ENCODE results near the gene DYNLT4. TPM values are rescaled to one million over a fixed set of nuclear protein-coding genes. Genes with fewer than 3 reads are reported as not detected.

The DYNLT4 gene, protein sequence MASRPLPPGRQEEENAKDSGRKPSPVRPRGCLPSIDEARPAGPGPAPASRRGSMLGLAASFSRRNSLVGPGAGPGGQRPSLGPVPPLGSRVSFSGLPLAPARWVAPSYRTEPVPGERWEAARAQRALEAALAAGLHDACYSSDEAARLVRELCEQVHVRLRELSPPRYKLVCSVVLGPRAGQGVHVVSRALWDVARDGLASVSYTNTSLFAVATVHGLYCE
- total RNA-seq: 0.34 and 0.73 TPM in 2 replicates

DNA sequence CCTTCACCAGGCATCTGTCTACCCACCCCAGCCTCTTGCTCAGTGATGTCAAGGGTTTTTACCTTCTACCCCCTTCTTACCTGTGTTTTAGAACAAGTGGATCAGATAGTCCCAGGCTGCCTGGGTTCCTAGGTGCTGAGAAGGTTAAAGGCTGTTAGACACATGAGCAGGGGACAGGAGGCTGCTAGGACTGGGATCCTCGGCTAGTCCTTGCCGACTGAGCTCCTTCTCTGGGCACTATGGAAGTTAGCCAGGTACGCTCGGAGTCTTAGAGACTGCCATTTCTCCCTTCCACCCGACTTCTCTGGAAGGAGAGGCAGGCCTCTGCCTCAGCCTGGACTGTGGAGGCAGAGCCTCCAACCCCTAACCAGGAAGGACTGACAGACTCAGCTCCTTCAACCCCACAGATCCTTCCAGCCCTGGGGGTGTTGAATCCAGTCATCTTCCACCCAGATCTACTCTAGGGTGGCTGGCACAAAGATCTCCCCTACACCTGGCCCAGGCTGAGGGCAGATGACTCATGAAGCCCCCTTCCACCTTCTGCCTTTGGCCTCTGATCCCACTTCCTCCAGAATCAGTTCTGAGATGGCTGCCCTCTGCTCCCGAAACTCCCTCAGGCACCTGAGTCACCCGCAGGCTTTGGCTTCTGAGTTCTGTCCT is at the start of gene DYNLT4:
DYNLT4 (minus strand) TSS at position 648 of the 660 bp plus-strand sequence. CDS start 683 bp downstream, outside the sequence.
- intact Hi-C loops (cut with micrococcal nuclease): no loop called here

GRCh38 chr1:44855742-44856141 is 48.6 kb upstream of the DYNLT4 start:
- intact Hi-C loops (cut with micrococcal nuclease): no loop called here

DNA sequence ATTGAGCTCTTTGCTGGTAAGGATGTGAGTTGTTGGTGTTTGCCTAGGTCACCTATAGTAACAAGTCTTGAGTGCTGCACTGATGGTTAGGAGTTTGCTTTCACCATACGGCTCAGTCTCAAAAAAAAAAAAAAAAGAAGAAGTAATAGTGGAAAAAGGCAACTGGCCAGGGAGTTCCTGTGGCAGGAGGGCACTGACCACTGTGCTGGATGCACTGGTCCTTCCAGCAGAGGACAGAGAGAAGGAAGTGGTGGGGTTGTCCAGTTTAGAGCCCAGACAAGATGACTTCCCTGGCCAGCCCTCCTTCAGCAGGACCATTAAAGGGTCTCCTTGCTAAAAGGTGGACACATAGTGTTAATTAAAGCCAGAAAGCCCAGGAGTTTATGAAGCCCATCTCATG is 47.8 kb upstream of the DYNLT4 start:
- intact Hi-C loops (cut with micrococcal nuclease): no loop called here

DNA sequence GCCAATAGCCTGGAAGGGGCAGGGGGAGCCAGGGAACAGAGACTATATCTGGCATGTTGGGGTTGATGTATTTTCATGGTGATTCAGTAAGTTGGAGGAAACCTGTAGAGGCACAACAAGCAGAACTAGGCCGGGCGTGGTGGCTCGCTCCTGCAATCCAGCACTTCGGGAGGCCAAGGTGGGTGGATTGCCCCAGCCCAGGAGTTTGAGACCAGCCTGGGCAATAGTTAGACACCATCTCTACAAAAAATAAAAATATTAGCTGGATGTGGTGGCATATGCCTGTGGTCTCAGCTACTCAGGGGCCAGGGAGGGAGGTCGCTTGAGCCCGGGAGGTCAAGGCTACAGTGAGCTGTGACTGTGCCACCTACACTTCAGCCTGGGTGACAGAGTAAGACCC is 46.0 kb upstream of the DYNLT4 start:
- intact Hi-C loops (cut with micrococcal nuclease): no loop called here

DNA sequence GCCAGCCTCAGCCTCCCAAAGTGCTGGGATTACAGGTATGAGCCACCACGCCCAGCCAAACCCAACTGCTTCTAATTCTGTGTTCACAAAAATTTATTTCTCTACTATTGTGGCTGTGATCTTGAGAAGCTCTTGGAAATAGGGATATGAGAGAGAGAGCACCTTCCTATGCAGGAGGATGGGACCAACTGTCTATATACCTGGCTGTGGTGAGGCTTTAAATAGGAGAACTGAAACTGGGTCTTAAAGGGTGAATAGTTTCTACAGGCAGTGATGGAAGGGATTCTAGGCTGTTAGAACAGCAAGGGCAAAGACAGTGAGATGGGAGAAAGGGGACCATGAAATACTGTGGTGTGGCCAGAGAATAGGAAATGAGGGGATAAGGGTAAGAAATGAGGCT is 44.2 kb upstream of the DYNLT4 start:
- intact Hi-C loops (cut with micrococcal nuclease): no loop called here

DNA sequence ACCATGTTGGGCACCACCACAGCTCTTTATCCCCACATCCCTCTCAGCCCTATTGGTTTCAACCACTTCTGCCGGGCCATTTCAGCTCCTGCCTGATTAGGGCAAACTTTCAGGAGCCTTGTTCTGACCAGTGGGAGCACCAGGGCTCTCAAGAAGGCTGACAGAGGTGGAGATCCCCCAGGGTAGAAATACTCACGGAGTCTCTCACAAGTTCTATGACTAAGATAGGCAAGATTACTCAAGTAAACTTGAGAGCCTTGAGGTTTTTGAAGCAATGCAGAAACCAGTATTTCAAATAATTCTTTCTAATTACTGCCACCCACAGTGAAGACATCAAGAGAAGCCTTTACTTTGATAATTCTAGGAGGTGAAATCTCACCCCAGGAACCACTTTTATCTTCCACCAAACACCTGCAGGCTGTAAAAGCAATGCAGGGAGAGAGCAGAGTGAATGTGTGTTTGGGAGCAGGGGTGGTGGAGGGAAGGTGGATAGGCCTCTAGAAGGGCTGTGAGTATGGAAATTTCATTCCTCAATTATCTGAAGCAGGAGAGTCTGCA is 42.5 kb upstream of the DYNLT4 start:
- intact Hi-C loops (cut with micrococcal nuclease): no loop called here

- intact Hi-C loops (cut with micrococcal nuclease): no loop called here
These were observed 41.5 kb upstream of the DYNLT4 start for GRCh38 chr1:44848456-44849181.

DNA sequence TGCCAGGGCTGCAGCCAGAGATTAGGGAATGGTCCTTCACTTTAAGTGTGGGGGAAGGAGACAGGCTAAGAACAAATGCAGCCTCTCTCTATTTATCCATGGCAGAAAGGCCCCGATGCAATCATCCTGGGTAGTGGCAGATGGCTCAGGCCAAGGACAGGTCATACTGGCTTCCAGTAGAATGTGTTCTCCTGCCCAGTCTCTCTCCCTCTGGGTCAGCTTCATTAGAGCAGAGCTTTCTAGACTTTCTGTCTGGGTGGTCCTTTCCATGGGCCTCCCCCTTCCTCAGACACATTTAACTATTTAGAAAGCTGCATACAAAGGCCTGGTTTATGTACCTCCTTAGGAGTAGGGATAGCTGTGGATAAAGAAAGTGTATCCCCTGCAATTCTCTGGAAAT is 40.7 kb upstream of the DYNLT4 start:
- intact Hi-C loops (cut with micrococcal nuclease): no loop called here

DNA sequence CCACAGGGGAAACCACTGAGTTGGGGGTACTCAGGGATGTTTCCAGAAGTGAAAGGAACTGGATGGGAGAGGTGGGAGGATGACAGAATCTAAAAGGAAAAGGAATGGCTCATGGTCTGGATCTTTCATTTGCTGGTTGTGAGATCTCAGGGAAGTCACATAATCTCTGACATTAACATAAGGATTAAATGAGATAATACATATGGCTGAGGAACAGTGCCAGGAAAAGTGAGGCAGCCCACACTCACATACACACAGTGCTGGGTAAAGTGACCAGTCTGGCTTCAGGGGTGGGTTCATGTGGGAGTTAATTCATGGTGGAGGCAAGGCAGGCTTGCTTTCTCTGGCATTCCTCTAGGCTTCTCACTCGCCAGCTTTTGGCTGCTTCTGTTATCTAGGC is 39.8 kb upstream of the DYNLT4 start:
- intact Hi-C loops (cut with micrococcal nuclease): no loop called here

DNA sequence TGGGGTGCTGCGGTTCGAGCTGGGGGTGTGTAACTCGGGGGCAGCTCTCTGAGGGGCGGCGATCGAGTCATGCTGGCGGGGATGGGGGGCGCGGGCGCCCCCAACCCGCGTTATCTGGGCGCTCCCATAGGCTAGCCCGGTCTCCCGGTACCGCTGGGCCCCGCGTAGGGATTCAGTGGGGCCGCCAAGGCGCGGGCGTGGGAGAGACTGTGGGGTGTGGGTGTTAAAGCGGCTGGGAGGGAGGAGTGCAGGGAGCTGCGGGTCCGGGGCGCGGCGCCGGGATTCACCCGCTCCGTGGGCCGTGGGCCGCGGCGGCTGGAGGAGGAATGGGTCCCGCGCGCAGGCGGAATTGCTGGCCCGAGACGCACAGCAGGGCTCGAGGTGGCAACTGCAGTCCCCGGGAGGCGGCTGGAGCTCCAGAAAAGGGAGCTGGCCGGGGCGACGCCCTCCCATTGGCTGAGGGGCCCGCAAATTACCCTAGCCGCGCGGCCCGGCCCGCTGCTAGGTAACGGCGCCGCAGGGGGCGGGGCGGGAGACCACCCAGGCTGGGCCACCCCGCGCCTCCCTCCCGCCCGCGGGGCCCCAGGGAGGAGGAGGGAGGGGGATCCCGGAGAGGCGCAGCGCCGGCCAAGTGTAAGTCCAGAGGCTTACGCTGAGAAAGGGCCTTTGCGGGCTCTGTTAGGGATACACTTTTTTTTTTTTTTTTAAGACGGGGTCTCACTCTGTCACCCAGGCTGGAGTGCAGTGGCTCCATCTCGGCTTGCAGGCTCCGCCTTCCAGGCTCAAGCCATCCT is 35.9 kb upstream of the DYNLT4 start, which contains the start of gene PTCH2:
PTCH2 (minus strand) TSS at position 392 of the 794 bp plus-strand sequence; CDS start at position 71, 321 bp downstream.
- intact Hi-C loops (cut with micrococcal nuclease): no loop called here

DNA sequence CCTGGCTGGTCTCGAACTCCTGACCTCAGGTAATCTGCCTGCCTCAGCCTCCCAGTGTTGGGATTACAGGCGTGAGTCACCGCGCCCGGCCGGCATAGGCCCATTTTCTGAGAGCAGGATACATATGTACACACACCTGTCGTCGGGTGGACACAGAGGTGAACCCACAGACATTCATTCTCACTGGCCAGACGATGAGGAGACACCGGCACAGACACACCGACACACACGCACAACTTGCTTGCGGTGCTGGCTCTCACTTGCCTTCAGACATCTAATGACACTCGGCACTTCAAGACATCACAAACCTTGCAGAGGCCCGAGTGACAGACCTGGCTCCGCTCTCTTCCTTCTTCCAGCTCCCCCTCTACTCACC is 35.3 kb upstream of the DYNLT4 start:
- intact Hi-C loops (cut with micrococcal nuclease): no loop called here

DNA sequence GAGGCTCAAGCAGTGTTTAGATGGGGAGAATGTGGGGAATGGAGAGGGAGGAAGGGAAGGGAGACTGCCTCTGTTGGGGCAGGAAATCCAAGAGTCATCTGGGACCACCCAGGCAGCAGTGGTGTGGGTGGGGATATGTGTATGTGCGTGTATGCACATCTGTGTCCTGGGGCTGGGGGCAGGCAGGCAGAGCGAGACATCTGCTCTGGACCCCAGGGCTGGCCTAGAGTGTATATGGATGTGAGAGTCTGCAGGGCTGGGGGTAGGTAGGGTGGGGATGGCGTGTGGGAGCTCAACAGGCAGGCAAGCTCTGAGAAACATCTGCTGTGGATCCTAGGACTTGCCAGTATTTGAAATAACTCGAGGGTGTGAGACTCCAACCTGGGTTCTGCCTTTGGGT is 32.4 kb upstream of the DYNLT4 start:
- intact Hi-C loops (cut with micrococcal nuclease): loop anchor here (5.0 kb wide), 1 partner anchor 42 kb away; no protein-coding TSS in a partner anchor

DNA sequence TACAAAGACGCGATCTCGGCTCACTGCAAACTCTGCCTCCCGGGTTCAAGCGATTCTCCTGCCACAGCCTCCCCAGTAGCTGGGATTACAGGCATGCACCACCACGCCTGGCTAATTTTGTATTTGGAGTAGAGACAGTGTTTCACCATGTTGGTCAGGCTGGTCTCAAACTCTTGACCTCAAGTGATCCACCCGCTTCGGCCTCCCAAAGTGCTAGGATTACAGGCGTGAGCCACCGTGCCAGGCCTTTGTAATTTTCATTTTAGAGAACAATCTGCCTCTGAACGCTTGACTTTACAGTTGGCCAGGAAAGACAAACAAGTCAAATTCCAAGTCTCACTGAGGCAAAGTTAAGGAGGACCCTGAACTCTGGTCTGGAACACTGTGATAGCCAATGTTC is 31.1 kb upstream of the DYNLT4 start:
- intact Hi-C loops (cut with micrococcal nuclease): loop anchor here (5.0 kb wide), 1 partner anchor 41 kb away; no protein-coding TSS in a partner anchor

DNA sequence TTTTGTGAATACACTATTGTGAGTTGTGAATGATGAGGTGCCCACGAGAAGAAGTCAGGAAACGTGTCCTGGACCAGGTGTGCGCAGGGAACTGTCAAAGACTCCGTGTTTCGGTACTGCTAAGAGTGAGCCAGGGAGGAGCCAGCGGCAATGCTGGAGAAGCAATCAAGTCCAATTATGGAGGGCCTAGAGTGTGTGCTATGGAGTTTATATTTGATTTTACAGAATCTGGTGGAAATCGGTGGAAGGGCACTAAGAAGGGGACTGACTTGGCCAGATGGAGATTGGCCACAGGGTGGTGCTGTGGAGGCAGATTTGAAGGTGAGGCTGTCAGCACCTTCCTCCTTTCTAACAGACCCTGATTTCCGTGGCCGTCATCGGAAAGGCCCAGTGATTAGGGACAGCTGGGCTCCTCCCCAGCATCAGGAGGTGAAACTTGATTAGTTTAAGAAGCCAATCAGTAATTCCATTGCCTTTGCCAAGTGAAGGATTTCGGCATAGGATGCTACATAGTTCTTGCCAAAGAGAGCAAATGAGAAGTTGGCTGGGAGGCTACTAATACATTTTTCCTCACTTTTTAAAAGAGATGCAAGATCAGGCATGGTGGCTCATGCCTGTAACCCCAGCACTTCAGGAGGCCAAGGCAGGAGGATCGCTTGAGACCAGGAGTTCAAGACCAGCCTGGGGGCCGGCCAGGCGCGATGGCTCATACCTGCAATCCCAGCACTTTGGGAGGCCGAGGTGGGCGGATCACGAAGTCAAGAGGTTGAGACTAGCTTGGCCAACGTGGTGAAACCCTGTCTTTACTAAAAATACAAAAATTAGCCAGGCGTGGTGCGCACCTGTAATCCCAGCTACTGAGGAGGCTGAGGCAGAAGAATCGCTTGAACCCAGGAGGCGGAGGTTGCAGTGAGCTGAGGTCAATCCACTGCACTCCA is 28.9 kb upstream of the DYNLT4 start:
- intact Hi-C loops (cut with micrococcal nuclease): loop anchor here (1.0 to 5.0 kb wide), 4 partner anchors 39 to 464 kb away; partner anchors contain the start of genes EIF2B3 and HECTD3

- intact Hi-C loops (cut with micrococcal nuclease): no loop called here
These were observed 27.2 kb upstream of the DYNLT4 start for GRCh38 chr1:44834328-44834727.

- intact Hi-C loops (cut with micrococcal nuclease): no loop called here
These were observed 25.0 kb upstream of the DYNLT4 start for GRCh38 chr1:44832056-44832705.

DNA sequence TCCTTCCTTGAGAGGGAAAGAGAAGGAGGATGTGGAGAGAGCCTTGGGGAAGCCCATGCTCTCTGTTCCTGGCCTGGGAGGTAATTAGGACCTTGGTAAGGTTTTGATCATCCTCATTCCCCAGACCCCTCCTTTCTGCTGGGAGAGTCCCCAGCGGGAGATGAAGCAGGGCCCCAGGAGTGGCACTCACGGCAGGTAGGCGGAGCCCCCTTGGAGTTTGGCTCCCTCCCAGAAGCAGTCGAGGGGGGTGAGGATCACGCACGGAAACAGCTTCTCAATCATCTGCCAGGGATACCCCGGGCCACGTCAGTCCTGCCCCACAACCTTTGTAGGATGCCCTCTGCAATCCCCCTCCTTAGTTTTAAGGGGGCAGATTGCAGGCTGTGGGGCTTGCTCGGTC is 24.4 kb upstream of the DYNLT4 start:
- intact Hi-C loops (cut with micrococcal nuclease): no loop called here

GRCh38 chr1:44830900-44831304 is 23.8 kb upstream of the DYNLT4 start:
- intact Hi-C loops (cut with micrococcal nuclease): no loop called here
